Activated CD8-positive, alpha-beta memory T cell treated with anti-CD3 and anti-CD28 coated beads, Interleukin-2, amount 10 ng/mL, durations not matched to agents 7 days and 5 days (primary cell): ENCODE measurements around the gene VAMP7. TPM values are rescaled to one million over a fixed set of nuclear protein-coding genes. Genes with fewer than 3 reads are reported as not detected.
"Not testable (repeated sequence)": the region's sequence is repeated elsewhere in the genome, so short reads cannot be mapped to it uniquely, and the experiment has no call there.

Source experiments
- ATAC-seq: fragments of 150-1000 bp; cut with Tn5 transposase; one replicate; pipeline ENCODE4 v1.10.0; 2021; ENCODE audit warnings: moderate library complexity
- CTCF ChIA-PET: fragments of 350-600 bp; sonication (Branson Sonifier 250); formaldehyde crosslinking; loops from one replicate; lab custom pipeline; 2021; ENCODE audit warnings: antibody characterized with exemption; lab: Charles Lee
- DNase-seq: peaks from one replicate; pipeline ENCODE4 v3.0.0-alpha.2; 2020
- H3K27ac Mint-ChIP-seq: one replicate; pipeline ENCODE4 v1.8.0; 2021; ENCODE audit warnings: mild to moderate bottlenecking, mixed read lengths
- H3K27me3 Mint-ChIP-seq: one replicate; pipeline ENCODE4 v1.8.0; 2021; ENCODE audit warnings: mixed read lengths
- H3K36me3 Mint-ChIP-seq: one replicate; pipeline ENCODE4 v1.8.0; 2021; ENCODE audit warnings: mild to moderate bottlenecking, mixed read lengths
- H3K4me1 Mint-ChIP-seq: one replicate; pipeline ENCODE4 v1.8.0; 2021; ENCODE audit warnings: mixed read lengths
- H3K4me3 Mint-ChIP-seq: one replicate; pipeline ENCODE4 v1.8.0; 2021; ENCODE audit warnings: mild to moderate bottlenecking, moderate library complexity, mixed read lengths
- H3K9me3 Mint-ChIP-seq: one replicate; pipeline ENCODE4 v1.8.0; 2022; ENCODE audit warnings: low read depth, mixed read lengths
- total RNA-seq, 2 experiments: library from RNA; stranded (reverse); gene quantifications; one replicate each; pipeline ENCODE4 v1.2.3, GENCODE V29; 2021

The VAMP7 gene
- total RNA-seq, 2 experiments from 2014 or later: 32.6 to 36.6 TPM

GRCh38 chrX:155886409-155886808 is 5.3 kb downstream of the VAMP7 start:
- DNase-seq: no peak
- no peaks in the 10 kb centered on the region for H3K27me3 Mint-ChIP-seq
- no peak overlapping the region for H3K27ac Mint-ChIP-seq
- peaks cover 28% of the 10 kb centered on the region for H3K36me3 Mint-ChIP-seq
- H3K9me3 Mint-ChIP-seq: peaks cover 4% of the 10 kb centered on the region
- H3K4me1 Mint-ChIP-seq: peaks cover 27% of the 10 kb centered on the region
- CTCF ChIA-PET: no interaction called here
- no peak for ATAC-seq
- H3K4me3 Mint-ChIP-seq: no peak overlapping the region

GRCh38 chrX:155888139-155888538 is 7.0 kb downstream of the VAMP7 start:
- Mint-ChIP-seq H3K36me3 (peaks cover 31% of the 10 kb centered on the region), H3K4me1 (peaks cover 22% of the 10 kb centered on the region), H3K9me3 (peaks cover 4% of the 10 kb centered on the region), H3K27ac (no peak overlapping the region), H3K27me3 (no peaks in the 10 kb centered on the region), H3K4me3 (no peak overlapping the region)
- no peak for ATAC-seq
- CTCF ChIA-PET: no interaction called here
- DNase-seq: no peak

GRCh38 chrX:155889328-155889727 is 8.2 kb downstream of the VAMP7 start:
- Mint-ChIP-seq H3K27me3 (no peaks in the 10 kb centered on the region), H3K4me1 (peaks cover 26% of the 10 kb centered on the region), H3K27ac (no peak overlapping the region), H3K9me3 (peaks cover 4% of the 10 kb centered on the region), H3K36me3 (peaks cover 37% of the 10 kb centered on the region), H3K4me3 (no peak overlapping the region)
- DNase-seq: no peak
- ATAC-seq: no peak
- CTCF ChIA-PET: no interaction called here

- Mint-ChIP-seq H3K4me3 (no peak overlapping the region), H3K9me3 (peaks cover 2% of the 10 kb centered on the region), H3K27ac (no peak overlapping the region), H3K4me1 (peaks cover 21% of the 10 kb centered on the region), H3K27me3 (no peaks in the 10 kb centered on the region), H3K36me3 (peaks cover 41% of the 10 kb centered on the region)
- DNase-seq (no peak), ATAC-seq (no peak)
- CTCF ChIA-PET: no interaction called here
These were observed 10.5 kb downstream of the VAMP7 start for GRCh38 chrX:155891446-155892210.

- H3K27ac Mint-ChIP-seq: no peak overlapping the region
These were observed 12.4 kb downstream of the VAMP7 start for GRCh38 chrX:155893521-155893920.

GRCh38 chrX:155896512-155896911 is 15.4 kb downstream of the VAMP7 start:
- Mint-ChIP-seq H3K36me3 (peaks cover 53% of the 10 kb centered on the region), H3K4me1 (peaks cover 10% of the 10 kb centered on the region)
- no peak for ATAC-seq

More at GRCh38 chrX:155893521-155893920, 12.4 kb downstream of the VAMP7 start:
- DNase-seq (no peak), ATAC-seq (no peak)
- Mint-ChIP-seq H3K27me3 (no peaks in the 10 kb centered on the region), H3K4me3 (no peak overlapping the region), H3K4me1 (peaks cover 16% of the 10 kb centered on the region), H3K36me3 (peaks cover 45% of the 10 kb centered on the region), H3K9me3 (peaks cover 2% of the 10 kb centered on the region)
- CTCF ChIA-PET: no interaction called here

GRCh38 chrX:155899366-155899765 is 18.2 kb downstream of the VAMP7 start:
- DNase-seq (no peak), ATAC-seq (no peak)
- Mint-ChIP-seq H3K27ac (no peak overlapping the region), H3K4me1 (no peaks in the 10 kb centered on the region), H3K4me3 (no peak overlapping the region), H3K36me3 (peaks cover 50% of the 10 kb centered on the region), H3K27me3 (no peaks in the 10 kb centered on the region), H3K9me3 (peaks cover 2% of the 10 kb centered on the region)
- CTCF ChIA-PET: no interaction called here

More at GRCh38 chrX:155896512-155896911, 15.4 kb downstream of the VAMP7 start:
- H3K27me3 Mint-ChIP-seq: no peaks in the 10 kb centered on the region
- H3K27ac Mint-ChIP-seq: no peak overlapping the region
- DNase-seq: no peak
- H3K4me3 Mint-ChIP-seq: no peak overlapping the region
- H3K9me3 Mint-ChIP-seq: peaks cover 2% of the 10 kb centered on the region
- CTCF ChIA-PET: no interaction called here

DNA sequence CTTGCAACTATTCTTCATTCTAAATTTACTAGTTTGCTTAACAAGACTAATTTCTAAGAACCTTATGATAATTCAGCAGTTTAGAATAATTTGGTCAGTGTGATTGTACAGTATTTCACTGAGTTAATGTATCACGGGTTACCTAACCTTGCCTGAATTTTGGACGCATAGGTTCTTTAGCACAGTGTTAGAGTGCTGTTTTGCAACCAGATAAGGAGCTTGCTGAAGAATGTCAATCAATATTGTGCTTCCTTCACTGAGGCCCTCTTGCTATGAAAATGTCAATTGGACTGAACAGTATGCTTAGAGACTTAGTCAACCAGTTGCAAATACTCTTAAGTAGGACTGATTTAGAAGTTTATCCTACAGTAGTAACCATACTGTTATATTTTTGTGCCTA is 19.6 kb downstream of the VAMP7 start:
- Mint-ChIP-seq H3K4me3 (no peak overlapping the region), H3K9me3 (no peaks in the 10 kb centered on the region), H3K27ac (no peak overlapping the region), H3K27me3 (no peaks in the 10 kb centered on the region), H3K4me1 (no peaks in the 10 kb centered on the region), H3K36me3 (peaks cover 53% of the 10 kb centered on the region)
- DNase-seq: no peak
- ATAC-seq: no peak
- CTCF ChIA-PET: no interaction called here

DNA sequence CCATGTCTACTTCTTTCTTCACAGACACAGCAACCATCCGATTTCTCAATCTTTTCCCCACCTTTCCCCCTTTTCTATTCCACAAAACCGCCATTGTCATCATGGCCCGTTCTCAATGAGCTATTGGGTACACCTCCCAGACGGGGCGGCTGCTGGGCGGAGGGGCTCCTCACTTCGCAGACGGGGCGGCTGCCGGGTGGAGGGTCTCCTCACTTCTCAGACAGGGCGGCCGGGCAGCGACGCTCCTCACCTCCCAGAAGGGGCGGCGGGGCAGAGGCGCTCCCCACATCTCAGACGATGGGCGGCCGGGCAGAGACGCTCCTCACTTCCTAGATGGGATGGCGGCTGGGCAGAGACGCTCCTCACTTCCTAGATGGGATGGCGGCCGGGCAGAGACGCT is 26.5 kb downstream of the VAMP7 start:
- H3K4me3 Mint-ChIP-seq, CTCF ChIA-PET, DNase-seq, ATAC-seq, H3K27ac Mint-ChIP-seq, H3K27me3 Mint-ChIP-seq, H3K4me1 Mint-ChIP-seq: not testable (repeated sequence)
- peaks cover 62% of the 10 kb centered on the region for H3K36me3 Mint-ChIP-seq
- H3K9me3 Mint-ChIP-seq: peaks cover 11% of the 10 kb centered on the region

- Mint-ChIP-seq H3K4me1 (no peaks in the 10 kb centered on the region), H3K27ac (no peak overlapping the region), H3K4me3 (no peak overlapping the region), H3K36me3 (peaks cover 79% of the 10 kb centered on the region), H3K9me3 (peaks cover 14% of the 10 kb centered on the region), H3K27me3 (no peaks in the 10 kb centered on the region)
- CTCF ChIA-PET: no interaction called here
- DNase-seq: no peak
- ATAC-seq: no peak
These were observed 42.1 kb downstream of the VAMP7 start for GRCh38 chrX:155923200-155923599.

- H3K27me3 Mint-ChIP-seq, H3K4me1 Mint-ChIP-seq, DNase-seq, ATAC-seq, CTCF ChIA-PET, H3K4me3 Mint-ChIP-seq, H3K27ac Mint-ChIP-seq: not testable (repeated sequence)
- peaks cover 16% of the 10 kb centered on the region for H3K9me3 Mint-ChIP-seq
- H3K36me3 Mint-ChIP-seq: peaks cover 71% of the 10 kb centered on the region
These were observed 49.9 kb downstream of the VAMP7 start for GRCh38 chrX:155930852-155931618.

DNA sequence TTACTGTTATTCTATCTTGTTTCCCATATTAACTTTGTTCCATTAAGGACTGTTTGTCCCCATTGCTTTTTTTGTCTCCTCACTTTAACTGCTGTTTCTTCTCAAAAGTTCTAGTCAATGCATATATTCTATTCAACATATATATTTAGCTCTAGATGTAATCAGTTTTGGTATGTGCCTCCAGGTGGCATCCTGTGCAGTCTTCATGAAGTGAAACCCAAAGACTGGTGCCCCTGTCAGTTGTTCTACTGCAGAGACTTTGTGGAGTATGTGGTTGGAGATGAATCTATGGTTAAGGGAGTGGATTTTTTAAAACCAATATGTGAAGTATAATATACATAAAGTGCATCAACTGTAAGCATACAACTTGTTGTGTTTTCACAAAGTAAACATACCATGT is 57.0 kb downstream of the VAMP7 start:
- Mint-ChIP-seq H3K27ac (no peak overlapping the region), H3K27me3 (no peaks in the 10 kb centered on the region), H3K4me1 (no peaks in the 10 kb centered on the region), H3K4me3 (no peak overlapping the region), H3K36me3 (peaks cover 29% of the 10 kb centered on the region), H3K9me3 (peaks cover 2% of the 10 kb centered on the region)
- CTCF ChIA-PET: no interaction called here
- DNase-seq (no peak), ATAC-seq (no peak)

GRCh38 chrX:155949098-155949497 is 68.0 kb downstream of the VAMP7 start:
- H3K27me3 Mint-ChIP-seq: no peaks in the 10 kb centered on the region
- H3K27ac Mint-ChIP-seq: no peak overlapping the region
- H3K4me1 Mint-ChIP-seq: no peaks in the 10 kb centered on the region
- no peak for ATAC-seq
- CTCF ChIA-PET: no interaction called here
- H3K36me3 Mint-ChIP-seq: peaks cover 11% of the 10 kb centered on the region
- H3K4me3 Mint-ChIP-seq: no peak overlapping the region
- no peak for DNase-seq
- peaks cover 3% of the 10 kb centered on the region for H3K9me3 Mint-ChIP-seq
